Measurements from ENCODE around the gene CFAP251.

The CFAP251 gene

GRCh38 chr12:121980892-121981272 lies 62.5 kb downstream of the CFAP251 start:
- Histone ChIP-seq H3K36me3 (ENCODE audit: control insufficient read depth in 2 of 2, insufficient read depth in 1 of 2, low read length in 2 of 2) (no peaks in the 10 kb centered on the region), H3K9me3 (ENCODE audit: control insufficient read depth, insufficient read depth, low read depth, low read length) (no peaks in the 10 kb centered on the region), H3K4me3 (ENCODE audit: low read depth, low read length) (no peak overlapping the region), H3K27ac (ENCODE audit: extremely low read depth, low read depth, low read length) (no peak overlapping the region), H3K4me1 (ENCODE audit: control insufficient read depth, insufficient read depth, low read length) (no peaks in the 10 kb centered on the region)
- ChIA-PET CTCF (no interaction called here), POLR2A (no interaction called here)
- TF ChIP-seq ZNF558 (tag by site-specific recombination; IDR thresholded peaks at IDR 0.05) (no peak), ZNF26 (tag by site-specific recombination; IDR thresholded peaks at IDR 0.05) (no peak), AEBP2 (tag by site-specific recombination; IDR thresholded peaks at IDR 0.05; ENCODE audit: borderline replicate concordance) (no peak), ZBTB26 (tag by site-specific recombination; optimal IDR thresholded peaks at IDR 0.05) (no peak), ZFP3 (tag by site-specific recombination; IDR thresholded peaks at IDR 0.05; ENCODE audit: low read depth) (no peak), GLIS2 (tag by site-specific recombination; IDR thresholded peaks at IDR 0.05) (no peak), ZNF768 (tag by site-specific recombination; IDR thresholded peaks at IDR 0.05) (no peak), ZNF174 (tag by site-specific recombination; IDR thresholded peaks at IDR 0.05) (no peak), ZNF830 (tag by site-specific recombination; IDR thresholded peaks at IDR 0.05; ENCODE audit: low read depth) (no peak), ZFHX2 (tag by site-specific recombination; conservative IDR thresholded peaks at IDR 0.05) (no peak), BCL11A (tag by site-specific recombination; IDR thresholded peaks at IDR 0.05; ENCODE audit: low read depth) (no peak), ZNF18 (tag by site-specific recombination; IDR thresholded peaks at IDR 0.05) (no peak), ZNF2 (tag by site-specific recombination; IDR thresholded peaks at IDR 0.05) (no peak), ZNF621 (tag by site-specific recombination; IDR thresholded peaks at IDR 0.05) (no peak), ZXDB (tag by site-specific recombination; IDR thresholded peaks at IDR 0.05) (no peak)

GRCh38 chr12:121981456-121981855 lies 63.1 kb downstream of the CFAP251 start:
- ChIA-PET CTCF (no interaction called here), POLR2A (no interaction called here)
- no peak overlapping the region for H3K4me3 ChIP-seq (ENCODE audit: low read depth, low read length)
- H3K27ac ChIP-seq (ENCODE audit: extremely low read depth, low read depth, low read length), result no peak overlapping the region
- H3K9me3 ChIP-seq (ENCODE audit: control insufficient read depth, insufficient read depth, low read depth, low read length), result no peaks in the 10 kb centered on the region
- no peaks in the 10 kb centered on the region for H3K4me1 ChIP-seq (ENCODE audit: control insufficient read depth, insufficient read depth, low read length)
- no peaks in the 10 kb centered on the region for H3K36me3 ChIP-seq (ENCODE audit: control insufficient read depth in 2 of 2, insufficient read depth in 1 of 2, low read length in 2 of 2)
- TF ChIP-seq ZNF621 (tag by site-specific recombination; IDR thresholded peaks at IDR 0.05) (no peak), ZNF513 (tag by site-specific recombination; IDR thresholded peaks at IDR 0.05) (no peak), ZNF791 (tag by site-specific recombination; IDR thresholded peaks at IDR 0.05) (no peak), ZNF37A (tag by site-specific recombination; IDR thresholded peaks at IDR 0.05) (no peak), ZNF530 (tag by site-specific recombination; IDR thresholded peaks at IDR 0.05; ENCODE audit: low read depth) (no peak), RBAK (tag by site-specific recombination; IDR thresholded peaks at IDR 0.05) (no peak), ZBTB7A (tag by site-specific recombination; IDR thresholded peaks at IDR 0.05; ENCODE audit: low read depth) (no peak), ZNF843 (tag by site-specific recombination; IDR thresholded peaks at IDR 0.05) (no peak)
